ENCODE results near the gene LHCGR.

The LHCGR gene

GRCh38 chr2:48722391-48722790 is 33.1 kb downstream of the LHCGR start:
- Histone ChIP-seq H3K4me3 (ENCODE audit: low read length) (peak overlapping the region; percentile 48), H3K4me1 (ENCODE audit: control insufficient read depth, insufficient read depth, low read length) (peaks cover 30% of the 10 kb centered on the region), H3K9ac (ENCODE audit: low read length) (no peak overlapping the region), H3K36me3 (ENCODE audit: control insufficient read depth, insufficient read depth, low read length, severe bottlenecking) (no peaks in the 10 kb centered on the region), H3K9me3 (ENCODE audit: control insufficient read depth, low read length) (no peaks in the 10 kb centered on the region), H3K27me3 (replicated peaks; ENCODE audit: control insufficient read depth, insufficient read depth, low read length) (no peaks in the 10 kb centered on the region)
- DNase-seq (ENCODE audit: low read depth): no peak

- H3K4me3 ChIP-seq (ENCODE audit: low read length): no peak overlapping the region
- DNase-seq (ENCODE audit: low read depth): no peak
- peaks cover 33% of the 10 kb centered on the region for H3K4me1 ChIP-seq (ENCODE audit: control insufficient read depth, insufficient read depth, low read length)
- H3K27me3 ChIP-seq (replicated peaks; ENCODE audit: control insufficient read depth, insufficient read depth, low read length): no peaks in the 10 kb centered on the region
- H3K9ac ChIP-seq (ENCODE audit: low read length): no peak overlapping the region
- H3K36me3 ChIP-seq (ENCODE audit: control insufficient read depth, insufficient read depth, low read length, severe bottlenecking): no peaks in the 10 kb centered on the region
- no peaks in the 10 kb centered on the region for H3K9me3 ChIP-seq (ENCODE audit: control insufficient read depth, low read length)
These were observed 34.4 kb downstream of the LHCGR start for GRCh38 chr2:48721158-48721557.

GRCh38 chr2:48719480-48720177 is 35.9 kb downstream of the LHCGR start:
- no peak overlapping the region for H3K4me3 ChIP-seq (ENCODE audit: low read length)
- no peaks in the 10 kb centered on the region for H3K9me3 ChIP-seq (ENCODE audit: control insufficient read depth, low read length)
- H3K27me3 ChIP-seq (replicated peaks; ENCODE audit: control insufficient read depth, insufficient read depth, low read length): no peaks in the 10 kb centered on the region
- no peak for DNase-seq (ENCODE audit: low read depth)
- H3K36me3 ChIP-seq (ENCODE audit: control insufficient read depth, insufficient read depth, low read length, severe bottlenecking): no peaks in the 10 kb centered on the region
- peaks cover 49% of the 10 kb centered on the region for H3K4me1 ChIP-seq (ENCODE audit: control insufficient read depth, insufficient read depth, low read length)
- H3K9ac ChIP-seq (ENCODE audit: low read length): no peak overlapping the region

DNA sequence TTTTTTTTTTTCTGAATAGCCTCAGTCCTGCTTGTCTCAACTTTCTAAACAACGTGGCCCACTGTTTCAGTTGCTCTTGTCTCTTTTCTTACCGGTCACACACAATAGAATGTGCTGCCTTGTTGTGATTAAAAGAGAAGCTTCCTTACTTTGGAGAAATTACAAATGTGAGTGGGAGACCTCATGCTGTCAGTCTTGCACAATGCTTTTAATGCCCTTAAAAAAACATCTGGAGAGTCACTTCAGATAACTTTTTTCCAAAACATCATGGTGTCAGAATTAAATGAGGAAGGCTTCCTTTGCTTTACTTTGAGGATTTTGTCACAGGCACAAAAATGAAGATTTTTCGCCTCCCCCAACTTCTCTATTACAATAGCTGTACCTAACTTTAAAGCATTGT is 37.7 kb downstream of the LHCGR start:
- no peaks in the 10 kb centered on the region for H3K9me3 ChIP-seq (ENCODE audit: control insufficient read depth, low read length)
- no peaks in the 10 kb centered on the region for H3K36me3 ChIP-seq (ENCODE audit: control insufficient read depth, insufficient read depth, low read length, severe bottlenecking)
- H3K27me3 ChIP-seq (replicated peaks; ENCODE audit: control insufficient read depth, insufficient read depth, low read length): no peaks in the 10 kb centered on the region
- H3K4me1 ChIP-seq (ENCODE audit: control insufficient read depth, insufficient read depth, low read length): peaks cover 37% of the 10 kb centered on the region
- peak; percentile 59 for DNase-seq (ENCODE audit: low read depth)
- no peak overlapping the region for H3K4me3 ChIP-seq (ENCODE audit: low read length)
- H3K9ac ChIP-seq (ENCODE audit: low read length): no peak overlapping the region

- Histone ChIP-seq H3K4me1 (ENCODE audit: control insufficient read depth, insufficient read depth, low read length) (peaks cover 21% of the 10 kb centered on the region), H3K9ac (ENCODE audit: low read length) (no peak overlapping the region), H3K4me3 (ENCODE audit: low read length) (no peak overlapping the region), H3K36me3 (ENCODE audit: control insufficient read depth, insufficient read depth, low read length, severe bottlenecking) (no peaks in the 10 kb centered on the region), H3K9me3 (ENCODE audit: control insufficient read depth, low read length) (no peaks in the 10 kb centered on the region), H3K27me3 (replicated peaks; ENCODE audit: control insufficient read depth, insufficient read depth, low read length) (no peaks in the 10 kb centered on the region)
- peak; percentile 87 for DNase-seq (ENCODE audit: low read depth)
These were observed 39.6 kb downstream of the LHCGR start for GRCh38 chr2:48715956-48716355.

GRCh38 chr2:48715042-48715899 is 40.3 kb downstream of the LHCGR start:
- Histone ChIP-seq H3K4me3 (ENCODE audit: low read length) (no peak overlapping the region), H3K27me3 (replicated peaks; ENCODE audit: control insufficient read depth, insufficient read depth, low read length) (no peaks in the 10 kb centered on the region), H3K4me1 (ENCODE audit: control insufficient read depth, insufficient read depth, low read length) (peaks cover 21% of the 10 kb centered on the region), H3K9me3 (ENCODE audit: control insufficient read depth, low read length) (no peaks in the 10 kb centered on the region), H3K36me3 (ENCODE audit: control insufficient read depth, insufficient read depth, low read length, severe bottlenecking) (no peaks in the 10 kb centered on the region), H3K9ac (ENCODE audit: low read length) (no peak overlapping the region)
- DNase-seq (ENCODE audit: low read depth): peak; percentile 47

DNA sequence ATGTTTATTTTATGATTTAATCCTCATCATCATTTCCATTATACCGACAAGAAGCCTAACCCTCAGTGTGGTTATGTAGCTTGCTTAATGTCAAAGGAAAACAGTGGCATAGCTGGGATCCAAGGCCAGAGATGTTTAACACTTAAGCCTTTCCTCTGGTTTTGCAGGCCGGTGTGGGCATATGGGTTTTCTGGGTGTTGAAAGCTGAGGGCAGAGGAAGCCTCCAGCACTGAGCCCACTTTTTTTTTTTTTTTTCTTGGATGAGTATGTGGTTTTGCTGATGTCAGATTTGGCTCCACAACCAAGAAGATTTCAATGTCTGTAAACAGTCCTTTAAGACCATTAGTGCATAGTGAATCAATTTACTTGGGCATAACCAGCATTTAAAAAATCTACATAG is 41.3 kb downstream of the LHCGR start:
- Histone ChIP-seq H3K9me3 (ENCODE audit: control insufficient read depth, low read length) (no peaks in the 10 kb centered on the region), H3K36me3 (ENCODE audit: control insufficient read depth, insufficient read depth, low read length, severe bottlenecking) (no peaks in the 10 kb centered on the region), H3K4me1 (ENCODE audit: control insufficient read depth, insufficient read depth, low read length) (peaks cover 21% of the 10 kb centered on the region), H3K9ac (ENCODE audit: low read length) (no peak overlapping the region), H3K4me3 (ENCODE audit: low read length) (no peak overlapping the region), H3K27me3 (replicated peaks; ENCODE audit: control insufficient read depth, insufficient read depth, low read length) (peaks cover under 1% of the 10 kb centered on the region)
- peak; percentile 62 for DNase-seq (ENCODE audit: low read depth)

- no peak overlapping the region for H3K4me3 ChIP-seq (ENCODE audit: low read length)
- peaks cover 21% of the 10 kb centered on the region for H3K4me1 ChIP-seq (ENCODE audit: control insufficient read depth, insufficient read depth, low read length)
- no peaks in the 10 kb centered on the region for H3K9me3 ChIP-seq (ENCODE audit: control insufficient read depth, low read length)
- H3K36me3 ChIP-seq (ENCODE audit: control insufficient read depth, insufficient read depth, low read length, severe bottlenecking): no peaks in the 10 kb centered on the region
- DNase-seq (ENCODE audit: low read depth): no peak
- H3K27me3 ChIP-seq (replicated peaks; ENCODE audit: control insufficient read depth, insufficient read depth, low read length): peaks cover 2% of the 10 kb centered on the region
- H3K9ac ChIP-seq (ENCODE audit: low read length): no peak overlapping the region
These were observed 41.9 kb downstream of the LHCGR start for GRCh38 chr2:48713647-48714046.

DNA sequence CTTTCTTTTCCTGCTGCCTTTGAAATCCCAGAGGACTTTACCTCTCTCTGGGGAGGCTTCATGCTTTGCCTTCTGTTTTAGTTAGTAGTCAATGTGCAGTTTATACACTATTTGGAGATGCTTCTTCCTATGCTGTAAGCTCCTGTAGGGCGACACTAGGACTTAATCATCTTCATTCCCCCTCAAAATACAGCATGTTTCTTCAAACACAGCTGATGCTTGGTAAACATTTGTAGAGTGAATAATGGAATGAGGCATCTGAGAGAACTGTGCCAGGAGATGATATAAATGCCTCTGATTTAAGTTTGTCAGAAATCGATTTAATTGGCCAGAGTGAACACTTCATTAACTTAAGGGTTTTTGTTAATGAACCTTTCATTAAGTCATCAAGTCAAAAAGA is 43.4 kb downstream of the LHCGR start:
- Histone ChIP-seq H3K4me1 (ENCODE audit: control insufficient read depth, insufficient read depth, low read length) (peaks cover 21% of the 10 kb centered on the region), H3K9me3 (ENCODE audit: control insufficient read depth, low read length) (no peaks in the 10 kb centered on the region), H3K27me3 (replicated peaks; ENCODE audit: control insufficient read depth, insufficient read depth, low read length) (peaks cover 2% of the 10 kb centered on the region), H3K4me3 (ENCODE audit: low read length) (no peak overlapping the region), H3K9ac (ENCODE audit: low read length) (no peak overlapping the region), H3K36me3 (ENCODE audit: control insufficient read depth, insufficient read depth, low read length, severe bottlenecking) (no peaks in the 10 kb centered on the region)
- DNase-seq (ENCODE audit: low read depth): no peak

- no peaks in the 10 kb centered on the region for H3K9me3 ChIP-seq (ENCODE audit: control insufficient read depth, low read length)
- H3K4me3 ChIP-seq (ENCODE audit: low read length): no peak overlapping the region
- peak; percentile 27 for DNase-seq (ENCODE audit: low read depth)
- peaks cover 20% of the 10 kb centered on the region for H3K4me1 ChIP-seq (ENCODE audit: control insufficient read depth, insufficient read depth, low read length)
- peaks cover 2% of the 10 kb centered on the region for H3K27me3 ChIP-seq (replicated peaks; ENCODE audit: control insufficient read depth, insufficient read depth, low read length)
- no peaks in the 10 kb centered on the region for H3K36me3 ChIP-seq (ENCODE audit: control insufficient read depth, insufficient read depth, low read length, severe bottlenecking)
- no peak overlapping the region for H3K9ac ChIP-seq (ENCODE audit: low read length)
These were observed 44.2 kb downstream of the LHCGR start for GRCh38 chr2:48711343-48711742.

- peaks cover 2% of the 10 kb centered on the region for H3K27me3 ChIP-seq (replicated peaks; ENCODE audit: control insufficient read depth, insufficient read depth, low read length)
- no peak for DNase-seq (ENCODE audit: low read depth)
- no peaks in the 10 kb centered on the region for H3K36me3 ChIP-seq (ENCODE audit: control insufficient read depth, insufficient read depth, low read length, severe bottlenecking)
- H3K9ac ChIP-seq (ENCODE audit: low read length): no peak overlapping the region
- no peaks in the 10 kb centered on the region for H3K9me3 ChIP-seq (ENCODE audit: control insufficient read depth, low read length)
- no peak overlapping the region for H3K4me3 ChIP-seq (ENCODE audit: low read length)
- no peaks in the 10 kb centered on the region for H3K4me1 ChIP-seq (ENCODE audit: control insufficient read depth, insufficient read depth, low read length)
These were observed 46.2 kb downstream of the LHCGR start for GRCh38 chr2:48709096-48710034.
